ENCODE results near the gene VAX1. TPM values are rescaled to one million over a fixed set of nuclear protein-coding genes. Genes with fewer than 3 reads are reported as not detected.

VAX1 gene
- total RNA-seq, 1 experiment from 2014 or later: 4.6 TPM

- no peak for DNase-seq (ENCODE audit: low read depth, low spot score)
- no peak for ATAC-seq
- intact Hi-C loops (cut with micrococcal nuclease; ENCODE audit: unreplicated experiment): loop anchor here (2.0 to 10.0 kb wide), 3 partner anchors 52 to 240 kb away; partner anchors contain the start of gene SHTN1
- ChIA-PET POLR2A (no interaction called here), CTCF (interaction anchor here (0.7 to 4.1 kb wide), 4 partner anchors 10 to 368 kb away, joined by 5 to 28 read pairs (median 7); no protein-coding TSS in a partner anchor)
- peak overlapping the region; percentile 46 to 64 for H3K4me3 ChIP-seq (ENCODE audit: low read depth in 2 of 2, low read length in 2 of 2)
- H3K27me3 ChIP-seq (ENCODE audit: control insufficient read depth, insufficient read depth, low read length): peaks cover 29% of the 10 kb centered on the region
- H3K27ac ChIP-seq (ENCODE audit: low read length): peak overlapping the region; percentile 5; the same call in 1 of the 2 replicates
- TF ChIP-seq TCF7L2 (IDR thresholded peaks at IDR 0.05; ENCODE audit: low read depth, low read length): no peak
- TF ChIP-seq POLR2AphosphoS5 (IDR thresholded peaks at IDR 0.05; ENCODE audit: low read depth, low read length): no peak
- TF ChIP-seq, protein P1, sequence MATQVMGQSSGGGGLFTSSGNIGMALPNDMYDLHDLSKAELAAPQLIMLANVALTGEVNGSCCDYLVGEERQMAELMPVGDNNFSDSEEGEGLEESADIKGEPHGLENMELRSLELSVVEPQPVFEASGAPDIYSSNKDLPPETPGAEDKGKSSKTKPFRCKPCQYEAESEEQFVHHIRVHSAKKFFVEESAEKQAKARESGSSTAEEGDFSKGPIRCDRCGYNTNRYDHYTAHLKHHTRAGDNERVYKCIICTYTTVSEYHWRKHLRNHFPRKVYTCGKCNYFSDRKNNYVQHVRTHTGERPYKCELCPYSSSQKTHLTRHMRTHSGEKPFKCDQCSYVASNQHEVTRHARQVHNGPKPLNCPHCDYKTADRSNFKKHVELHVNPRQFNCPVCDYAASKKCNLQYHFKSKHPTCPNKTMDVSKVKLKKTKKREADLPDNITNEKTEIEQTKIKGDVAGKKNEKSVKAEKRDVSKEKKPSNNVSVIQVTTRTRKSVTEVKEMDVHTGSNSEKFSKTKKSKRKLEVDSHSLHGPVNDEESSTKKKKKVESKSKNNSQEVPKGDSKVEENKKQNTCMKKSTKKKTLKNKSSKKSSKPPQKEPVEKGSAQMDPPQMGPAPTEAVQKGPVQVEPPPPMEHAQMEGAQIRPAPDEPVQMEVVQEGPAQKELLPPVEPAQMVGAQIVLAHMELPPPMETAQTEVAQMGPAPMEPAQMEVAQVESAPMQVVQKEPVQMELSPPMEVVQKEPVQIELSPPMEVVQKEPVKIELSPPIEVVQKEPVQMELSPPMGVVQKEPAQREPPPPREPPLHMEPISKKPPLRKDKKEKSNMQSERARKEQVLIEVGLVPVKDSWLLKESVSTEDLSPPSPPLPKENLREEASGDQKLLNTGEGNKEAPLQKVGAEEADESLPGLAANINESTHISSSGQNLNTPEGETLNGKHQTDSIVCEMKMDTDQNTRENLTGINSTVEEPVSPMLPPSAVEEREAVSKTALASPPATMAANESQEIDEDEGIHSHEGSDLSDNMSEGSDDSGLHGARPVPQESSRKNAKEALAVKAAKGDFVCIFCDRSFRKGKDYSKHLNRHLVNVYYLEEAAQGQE (IDR thresholded peaks at IDR 0.05; ENCODE audit: insufficient read depth in 1 of 2, low read depth in 2 of 2, low read length in 1 of 2): no peak
- no peak for TF ChIP-seq CTCF (IDR thresholded peaks at IDR 0.05)
- no peak for TF ChIP-seq SIN3A (IDR thresholded peaks at IDR 0.05; ENCODE audit: borderline replicate concordance, insufficient read depth, low read depth, low read length)
- H3K9me3 ChIP-seq (ENCODE audit: control insufficient read depth, insufficient read depth, low read depth, low read length): no peaks in the 10 kb centered on the region
- H3K36me3 ChIP-seq (ENCODE audit: control insufficient read depth, insufficient read depth, low read length): no peaks in the 10 kb centered on the region
- in situ Hi-C loops (cut with HindIII; ENCODE audit: low pct_unique_long_range_greater_than_20kb, low sequenced_read_pairs): no loop called here
- BruUV-seq (replicated peaks): no TSS peak
- peaks cover 6% of the 10 kb centered on the region for H3K4me1 ChIP-seq (ENCODE audit: control insufficient read depth, insufficient read depth, low read length)
Measured at GRCh38 chr10:117164592-117165537, 26.8 kb upstream of the VAX1 start.

GRCh38 chr10:117163954-117164548 is 26.0 kb upstream of the VAX1 start:
- in situ Hi-C loops (cut with HindIII; ENCODE audit: low pct_unique_long_range_greater_than_20kb, low sequenced_read_pairs): no loop called here
- BruUV-seq (replicated peaks): no TSS peak
- TF ChIP-seq POLR2AphosphoS5 (IDR thresholded peaks at IDR 0.05; ENCODE audit: low read depth, low read length): no peak
- TF ChIP-seq TCF7L2 (IDR thresholded peaks at IDR 0.05; ENCODE audit: low read depth, low read length): no peak
- no peak for TF ChIP-seq CTCF (IDR thresholded peaks at IDR 0.05)
- TF ChIP-seq SIN3A (IDR thresholded peaks at IDR 0.05; ENCODE audit: borderline replicate concordance, insufficient read depth, low read depth, low read length): no peak
- TF ChIP-seq, protein P1 (IDR thresholded peaks at IDR 0.05; ENCODE audit: insufficient read depth in 1 of 2, low read depth in 2 of 2, low read length in 1 of 2): no peak
- ATAC-seq (no peak), DNase-seq (ENCODE audit: low read depth, low spot score) (no peak)
- ChIA-PET POLR2A (no interaction called here), CTCF (no interaction called here)
- Histone ChIP-seq H3K9me3 (ENCODE audit: control insufficient read depth, insufficient read depth, low read depth, low read length) (no peaks in the 10 kb centered on the region), H3K36me3 (ENCODE audit: control insufficient read depth, insufficient read depth, low read length) (no peaks in the 10 kb centered on the region), H3K4me1 (ENCODE audit: control insufficient read depth, insufficient read depth, low read length) (peaks cover 6% of the 10 kb centered on the region), H3K27me3 (ENCODE audit: control insufficient read depth, insufficient read depth, low read length) (peaks cover 22% of the 10 kb centered on the region), H3K4me3 (ENCODE audit: low read depth in 2 of 2, low read length in 2 of 2) (no peak overlapping the region), H3K27ac (ENCODE audit: low read length) (no peak overlapping the region)
- intact Hi-C loops (cut with micrococcal nuclease; ENCODE audit: unreplicated experiment): loop anchor here (2.0 to 10.0 kb wide), 2 partner anchors 51 to 239 kb away; no protein-coding TSS in a partner anchor
